Endothelial cell of umbilical vein (primary cell): ENCODE data around the gene DAG1. TPM values are rescaled to one million over a fixed set of nuclear protein-coding genes. Genes with fewer than 3 reads are reported as not detected.

Experiments
- BruUV-seq: library from RNA; stranded (reverse); fragments of 400-500 nt; replicated peaks from 2 replicates; lab custom pipeline; 2021; lab: Mats Ljungman, UMichigan
- CTCF ChIA-PET: fragments of 300-600, 350-600 bp; sonication (Branson Sonifier 250); formaldehyde crosslinking; loops from one replicate; lab custom pipeline; 2021; ENCODE audit warnings: antibody characterized with exemption, inconsistent platforms; lab: Charles Lee
- POLR2A ChIA-PET: fragments of 300-600, 350-600 bp; sonication (Branson Sonifier 250); formaldehyde crosslinking; loops from one replicate; lab custom pipeline; 2021; ENCODE audit warnings: antibody characterized with exemption, inconsistent platforms; lab: Charles Lee
- DNase-seq: peaks from one replicate; pipeline ENCODE4 v3.0.0-alpha.2; 2011; ENCODE audit warnings: low read depth, low spot score
- FAIRE-seq: peaks from 2 replicates; lab custom pipeline; 2011; peaks lifted over from hg19 to GRCh38; lab: Jason Lieb, UNC
- H2AFZ ChIP-seq: 2 replicates; pipeline ENCODE4 v1.6.0; 2012; ENCODE audit warnings: low read depth, low read length, control low read depth, inconsistent platforms
- H3K27ac ChIP-seq: 2 replicates; pipeline ENCODE4 v1.5.1; 2011; ENCODE audit warnings: low read depth, mild to moderate bottlenecking, control low read depth, low read length, moderate library complexity; ENCODE audit not compliant: insufficient read depth
- H3K27me3 ChIP-seq, 2 experiments: 2 replicates each; pipeline versions ENCODE4 v1.6.0 to v1.6.1; 2011; ENCODE audit warnings: low read length in 2 of 2, mixed read lengths in 1 of 2; ENCODE audit not compliant: control insufficient read depth in 2 of 2, insufficient read depth in 2 of 2
- H3K36me3 ChIP-seq, 2 experiments: 2 replicates in 1 of 2; 3 replicates in 1 of 2; pipeline ENCODE4 v1.5.1; 2011; ENCODE audit warnings: low read length in 2 of 2, mild to moderate bottlenecking in 1 of 2, moderate library complexity in 1 of 2; ENCODE audit not compliant: control insufficient read depth in 2 of 2, insufficient read depth in 2 of 2; ENCODE audit errors: extremely low read depth in 1 of 2
- H3K4me1 ChIP-seq: 3 replicates; pipeline ENCODE4 v1.5.1; 2011; ENCODE audit warnings: mild to moderate bottlenecking, low read length; ENCODE audit not compliant: control insufficient read depth, insufficient read depth; ENCODE audit errors: extremely low read depth
- H3K4me2 ChIP-seq: 2 replicates; pipeline ENCODE4 v1.6.1; 2011; ENCODE audit warnings: low read length, control low read depth, mixed read lengths; ENCODE audit not compliant: insufficient read depth
- H3K4me3 ChIP-seq, 3 experiments: fragments of 200-600 bp in 1 of 3; sonication (generic), shearing (Covaris generic) in 1 of 3; replicated peaks in 1 of 3; 2 replicates each; pipeline ENCODE4 v1.5.1; 2011 to 2016; ENCODE audit warnings: control low read depth in 3 of 3, low read length in 3 of 3, mild to moderate bottlenecking in 2 of 3, inconsistent platforms in 1 of 3, low read depth in 1 of 3, moderate library complexity in 1 of 3; ENCODE audit not compliant: insufficient read depth in 1 of 3
- H3K79me2 ChIP-seq: 2 replicates; pipeline ENCODE4 v1.6.0; 2012; ENCODE audit warnings: low read length, inconsistent platforms; ENCODE audit not compliant: control insufficient read depth, insufficient read depth
- H3K9ac ChIP-seq: replicated peaks from 2 replicates; pipeline ENCODE3; 2011; ENCODE audit warnings: low read length, control low read depth; ENCODE audit not compliant: insufficient read depth; ENCODE audit errors: extremely low read depth
- H3K9me1 ChIP-seq: replicated peaks from 3 replicates; pipeline ENCODE4 v1.6.0; 2011; ENCODE audit warnings: mild to moderate bottlenecking, low read length; ENCODE audit not compliant: control insufficient read depth, insufficient read depth; ENCODE audit errors: extremely low read depth
- H3K9me3 ChIP-seq: replicated peaks from 2 replicates; pipeline ENCODE4 v1.5.1; 2012; ENCODE audit warnings: low read length, inconsistent platforms; ENCODE audit not compliant: control insufficient read depth, insufficient read depth
- H4K20me1 ChIP-seq: replicated peaks from 2 replicates; pipeline ENCODE3; 2011; ENCODE audit warnings: mild to moderate bottlenecking, low read length; ENCODE audit not compliant: control insufficient read depth, insufficient read depth; ENCODE audit errors: extremely low read depth
- EZH2 ChIP-seq: IDR thresholded peaks from 2 replicates; pipeline ENCODE4 v1.6.1; 2012; ENCODE audit warnings: borderline replicate concordance, low read depth, mild to moderate bottlenecking, moderate library complexity, low read length, inconsistent platforms; ENCODE audit not compliant: severe bottlenecking
- FOS ChIP-seq: IDR thresholded peaks from 2 replicates; pipeline ENCODE4 v1.6.1; 2011; ENCODE audit warnings: mild to moderate bottlenecking, low read length, moderate library complexity, borderline replicate concordance; ENCODE audit not compliant: insufficient read depth
- GATA2 ChIP-seq: IDR thresholded peaks from 2 replicates; pipeline ENCODE4 v1.7.0; 2011; ENCODE audit warnings: low read depth, mild to moderate bottlenecking, moderate library complexity, mixed read lengths, low read length; ENCODE audit not compliant: insufficient read length, insufficient read depth
- JUN ChIP-seq: IDR thresholded peaks from 2 replicates; pipeline ENCODE4 v1.6.1; 2011; ENCODE audit warnings: borderline replicate concordance, low read depth; ENCODE audit not compliant: insufficient read length, insufficient read depth
- MYC ChIP-seq: IDR thresholded peaks from one replicate; pipeline ENCODE4 v1.6.1; 2011; ENCODE audit warnings: mild to moderate bottlenecking, low read depth, low read length
- POLR2A ChIP-seq: IDR thresholded peaks from 2 replicates; pipeline ENCODE4 v1.6.1; 2012; ENCODE audit warnings: low read depth, mild to moderate bottlenecking, control low read depth, low read length
- POLR2AphosphoS5 ChIP-seq: IDR thresholded peaks from 2 replicates; pipeline ENCODE4 v1.6.1; 2012; ENCODE audit warnings: low read depth, mild to moderate bottlenecking, control low read depth, low read length, moderate library complexity; ENCODE audit not compliant: insufficient read depth
- dilution Hi-C: fragments of 300-500 bp; cut with MboI; formaldehyde crosslinking; loops from one replicate; pipeline ENCODE4 v1.15.0; 2019; ENCODE audit warnings: low sequenced_read_pairs; ENCODE audit not compliant: extremely low pct_ligation_motif_present
- intact Hi-C: fragments of 100-400 bp; cut with micrococcal nuclease; formaldehyde crosslinking; loops from one replicate; pipeline ENCODE4 v1.10.0; 2022
- polyA plus RNA-seq, 4 experiments: library from polyadenylated mRNA; depleted of rRNA in 3 of 4; stranded (reverse) in 3 of 4; unstranded in 1 of 4; fragments of >200 nt; gene quantifications; 2 replicates each; pipeline versions ENCODE4 v1.2.1 to v1.2.3, GENCODE V29; 2011 to 2012; ENCODE audit warnings: missing spikeins in 1 of 4
- total RNA-seq: library from RNA; stranded (reverse); gene quantifications from 2 replicates; pipeline ENCODE4 v1.2.3, GENCODE V29; 2021
- TF ChIP-seq, protein P1 (sequence below), 2 donors: IDR thresholded peaks; 1 replicate in 1 of 2; 2 replicates in 1 of 2; pipeline ENCODE4 v1.5.1; 2011; ENCODE audit warnings: low read length in 2 of 2, mild to moderate bottlenecking in 2 of 2, moderate library complexity in 2 of 2, control low read depth in 1 of 2, inconsistent platforms in 1 of 2, low read depth in 1 of 2; ENCODE audit not compliant: insufficient read depth in 1 of 2; ENCODE audit errors: extremely low read depth in 1 of 2
- TF ChIP-seq, protein P2 (sequence below): IDR thresholded peaks from 2 replicates; pipeline ENCODE4 v1.6.1; 2011; ENCODE audit not compliant: insufficient read depth, insufficient read length

Gene DAG1
- total and polyA plus RNA-seq, 2 donors (not counting 3 experiments of a cell fraction or from before 2014, with no cell fraction given) = 59.6 to 97.5 TPM

DNA sequence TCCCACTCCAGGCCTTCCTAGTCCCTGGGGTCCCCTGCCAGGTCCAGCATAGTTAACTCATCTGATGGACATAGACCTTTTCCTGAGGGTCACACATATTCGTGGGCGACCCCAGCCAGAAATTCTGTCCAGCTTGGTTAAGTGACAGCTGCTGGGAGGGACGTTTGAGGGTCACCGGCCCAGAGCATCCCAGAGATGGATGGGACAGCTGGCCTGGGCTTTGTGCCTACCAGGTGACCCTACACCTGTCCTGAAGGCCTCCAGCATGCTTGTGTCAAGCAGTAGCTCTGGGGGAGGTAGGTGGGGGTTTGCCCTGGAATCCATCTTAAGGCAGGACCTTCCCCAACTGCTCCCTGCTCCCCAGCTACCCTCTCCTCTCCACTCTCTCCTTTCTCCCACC is 9.1 kb upstream of the DAG1 start:
- no peaks in the 10 kb centered on the region for H3K27me3 ChIP-seq
- DNase-seq (no peak), FAIRE-seq (no peak)
- H2AFZ ChIP-seq = no peak overlapping the region
- intact Hi-C loops (no loop called here), dilution Hi-C loops (no loop called here)
- H3K9ac ChIP-seq = no peak overlapping the region
- H3K9me1 ChIP-seq = no peaks in the 10 kb centered on the region
- ChIA-PET CTCF (interaction anchor here (2.9 kb wide), 1 partner anchor 11 kb away, joined by 24 read pairs; no protein-coding TSS in a partner anchor), POLR2A (no interaction called here)
- no peaks in the 10 kb centered on the region for H3K9me3 ChIP-seq
- no peaks in the 10 kb centered on the region for H3K79me2 ChIP-seq
- no peak overlapping the region for H3K4me2 ChIP-seq
- H4K20me1 ChIP-seq = no peaks in the 10 kb centered on the region
- TF ChIP-seq MYC (no peak), POLR2A (no peak), GATA2 (no peak), POLR2AphosphoS5 (no peak), JUN (no peak), EZH2 (no peak), FOS (no peak)
- TF ChIP-seq, protein P1, sequence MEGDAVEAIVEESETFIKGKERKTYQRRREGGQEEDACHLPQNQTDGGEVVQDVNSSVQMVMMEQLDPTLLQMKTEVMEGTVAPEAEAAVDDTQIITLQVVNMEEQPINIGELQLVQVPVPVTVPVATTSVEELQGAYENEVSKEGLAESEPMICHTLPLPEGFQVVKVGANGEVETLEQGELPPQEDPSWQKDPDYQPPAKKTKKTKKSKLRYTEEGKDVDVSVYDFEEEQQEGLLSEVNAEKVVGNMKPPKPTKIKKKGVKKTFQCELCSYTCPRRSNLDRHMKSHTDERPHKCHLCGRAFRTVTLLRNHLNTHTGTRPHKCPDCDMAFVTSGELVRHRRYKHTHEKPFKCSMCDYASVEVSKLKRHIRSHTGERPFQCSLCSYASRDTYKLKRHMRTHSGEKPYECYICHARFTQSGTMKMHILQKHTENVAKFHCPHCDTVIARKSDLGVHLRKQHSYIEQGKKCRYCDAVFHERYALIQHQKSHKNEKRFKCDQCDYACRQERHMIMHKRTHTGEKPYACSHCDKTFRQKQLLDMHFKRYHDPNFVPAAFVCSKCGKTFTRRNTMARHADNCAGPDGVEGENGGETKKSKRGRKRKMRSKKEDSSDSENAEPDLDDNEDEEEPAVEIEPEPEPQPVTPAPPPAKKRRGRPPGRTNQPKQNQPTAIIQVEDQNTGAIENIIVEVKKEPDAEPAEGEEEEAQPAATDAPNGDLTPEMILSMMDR (IDR thresholded peaks at IDR 0.05; ENCODE audit: extremely low read depth in 1 of 2, insufficient read depth in 1 of 2, low read depth in 1 of 2, low read length in 2 of 2) = no peak
- TF ChIP-seq, protein P2, sequence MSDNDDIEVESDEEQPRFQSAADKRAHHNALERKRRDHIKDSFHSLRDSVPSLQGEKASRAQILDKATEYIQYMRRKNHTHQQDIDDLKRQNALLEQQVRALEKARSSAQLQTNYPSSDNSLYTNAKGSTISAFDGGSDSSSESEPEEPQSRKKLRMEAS = no peak
- H3K4me3 ChIP-seq = no peak overlapping the region
- no peaks in the 10 kb centered on the region for H3K4me1 ChIP-seq
- H3K36me3 ChIP-seq = no peaks in the 10 kb centered on the region
- no peak overlapping the region for H3K27ac ChIP-seq
- BruUV-seq = no TSS peak
